Measurements from ENCODE around the gene UMPS. TPM values are rescaled to one million over a fixed set of nuclear protein-coding genes. Genes with fewer than 3 reads are reported as not detected.
A peak's percentile ranks its signal among the peaks of the same experiment; 100 is the strongest.

Gene UMPS
- total and polyA plus RNA-seq, 9 of the 15 experiments (the other 6 are each of a cell fraction or from before 2014, with no cell fraction given) = 28.9 to 91.0 (median 45.9) TPM

GRCh38 chr3:124770336-124771082 is 40.3 kb downstream of the UMPS start:
- H3K9ac ChIP-seq (ENCODE audit: insufficient read depth in 1 of 2, low read depth in 2 of 2, low read length in 2 of 2) = no peak overlapping the region
- in situ Hi-C loops (cut with MboI) = no loop called here
- no peaks in the 10 kb centered on the region; a peak in 1 of 5 replicates for H3K27me3 ChIP-seq (ENCODE audit: control insufficient read depth in 2 of 2, insufficient read depth in 2 of 2, low read length in 2 of 2)
- WGBS (ENCODE audit: insufficient coverage, low coverage, missing lambda C conversion rate) = 43% methylated on average over 8 of the region's 10 CpGs
- ChIA-PET CTCF (ENCODE audit: low intra/inter-chr PET ratio) (no interaction called here), POLR2A (no interaction called here)
- intact Hi-C loops (cut with micrococcal nuclease) = loop anchor here (5.0 kb wide), 1 partner anchor 117 kb away; the partner anchor contains the start of gene ITGB5
- peaks cover 5 to 8% of the 10 kb centered on the region in 2 experiments; a peak in 4 of 5 replicates for H3K4me1 ChIP-seq (replicated peaks in 1 of 2; ENCODE audit: control insufficient read depth in 2 of 2, insufficient read depth in 2 of 2, low read length in 2 of 2)
- no peak overlapping the region for H3K4me2 ChIP-seq (ENCODE audit: insufficient read depth, low read length)
- BruUV-seq (replicated peaks) = no TSS peak
- peaks cover 6% of the 10 kb centered on the region for H3K9me1 ChIP-seq (ENCODE audit: control insufficient read depth, insufficient read depth, low read length)
- ATAC-seq (no peak), FAIRE-seq (no peak), DNase-seq (ENCODE audit: extremely low read depth in 1 of 4, low spot score in 3 of 4) (peak in 1 of 4 experiments; percentile 16)
- H2AFZ ChIP-seq (ENCODE audit: low read depth, low read length) = no peak overlapping the region
- no peak overlapping the region for H3K4me3 ChIP-seq
- H3K79me2 ChIP-seq (ENCODE audit: control insufficient read depth, insufficient read depth, low read length) = no peaks in the 10 kb centered on the region
- TF ChIP-seq BRF2 (IDR thresholded peaks at IDR 0.05; ENCODE audit: borderline replicate concordance, insufficient read depth, insufficient read length) (no peak), U2AF1 (optimal IDR thresholded peaks at IDR 0.05; ENCODE audit: low read depth, low read length) (no peak), ZC3H4 (CRISPR knock-in tag; IDR thresholded peaks at IDR 0.05; ENCODE audit: borderline replicate concordance) (no peak), HMGXB4 (CRISPR knock-in tag; IDR thresholded peaks at IDR 0.05) (no peak), SMC3 (conservative IDR thresholded peaks at IDR 0.05; ENCODE audit: insufficient read depth, low read depth, low read length) (no peak), NFIC (IDR thresholded peaks at IDR 0.05) (peak; percentile 27; the same call in 1 of the 2 replicates)
- no peak overlapping the region for H3K27ac ChIP-seq (ENCODE audit: extremely low read depth, low read depth, low read length)
- H3K9me3 ChIP-seq (replicated peaks; ENCODE audit: control insufficient read depth, insufficient read depth, low read depth, low read length) = no peaks in the 10 kb centered on the region
- peaks cover 11% of the 10 kb centered on the region for H4K20me1 ChIP-seq (replicated peaks; ENCODE audit: control insufficient read depth, insufficient read depth, low read length)
- no peaks in the 10 kb centered on the region for H3K36me3 ChIP-seq (ENCODE audit: control insufficient read depth, insufficient read depth, low read length)
